Smooth muscle cell of the brain vasculature (primary cell): ENCODE data around the gene RAMAC.
"Not testable (repeated sequence)": the region's sequence is repeated elsewhere in the genome, so short reads cannot be mapped to it uniquely, and the experiment has no call there.

Source experiments
- DNase-seq: peaks from one replicate; pipeline ENCODE4 v3.0.0-alpha.2; 2012; ENCODE audit warnings: low read depth, low spot score

Gene RAMAC

DNA sequence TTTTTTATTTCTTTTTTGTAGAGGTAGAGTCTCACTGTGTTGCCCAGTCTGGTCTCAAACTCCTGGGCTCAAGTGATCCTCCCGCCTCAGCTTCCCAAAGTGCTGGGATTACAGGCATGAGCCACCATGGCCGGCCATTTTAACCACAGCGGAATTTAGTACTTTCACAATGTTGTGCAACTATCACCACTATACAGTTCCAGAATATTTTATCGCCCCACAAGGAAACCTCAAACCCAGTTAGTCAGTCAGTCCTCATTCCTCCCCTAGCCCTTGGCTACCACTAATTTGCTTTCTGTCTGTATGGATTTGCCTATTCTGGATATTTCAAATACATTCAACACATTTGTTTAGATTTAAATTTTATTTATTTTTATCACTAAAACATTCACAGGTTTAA lies 17.9 kb upstream of the RAMAC start:
- DNase-seq: no peak

- no peak for DNase-seq
Measured at GRCh38 chr15:82969353-82969752, 16.7 kb upstream of the RAMAC start.

DNA sequence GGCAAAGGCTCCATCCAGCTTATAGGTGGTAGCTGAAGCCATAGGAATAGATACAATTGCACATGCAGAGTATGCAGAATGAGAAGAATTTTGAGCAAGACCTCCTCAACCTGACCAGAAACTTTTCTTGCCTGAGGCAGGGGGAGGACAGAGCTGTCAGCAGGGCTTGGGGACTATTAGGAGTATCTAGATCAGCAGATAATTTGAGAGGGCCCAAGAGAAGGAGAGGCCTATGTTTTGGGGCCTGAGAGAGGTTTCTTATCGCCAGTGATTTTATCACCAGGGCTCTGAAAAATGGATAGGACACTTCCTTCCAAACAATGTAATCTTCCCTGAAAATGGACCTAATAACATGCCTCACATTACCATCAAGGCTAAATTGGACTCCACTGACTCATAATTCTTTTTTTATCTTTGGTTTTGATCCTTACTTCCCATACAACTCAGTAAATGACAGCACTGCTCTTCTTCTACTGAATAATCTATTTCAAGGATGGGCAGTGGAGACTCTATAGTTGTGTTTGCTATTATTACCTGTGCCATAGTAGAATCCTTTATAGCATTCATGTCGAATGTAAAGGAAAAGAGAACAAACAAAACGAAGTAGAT lies 15.8 kb upstream of the RAMAC start:
- DNase-seq: no peak

GRCh38 chr15:82970696-82971095 lies 15.3 kb upstream of the RAMAC start:
- no peak for DNase-seq

GRCh38 chr15:82971218-82971984 lies 14.6 kb upstream of the RAMAC start:
- no peak for DNase-seq

- no peak for DNase-seq
Measured at GRCh38 chr15:82972990-82973389, 13.0 kb upstream of the RAMAC start.

DNA sequence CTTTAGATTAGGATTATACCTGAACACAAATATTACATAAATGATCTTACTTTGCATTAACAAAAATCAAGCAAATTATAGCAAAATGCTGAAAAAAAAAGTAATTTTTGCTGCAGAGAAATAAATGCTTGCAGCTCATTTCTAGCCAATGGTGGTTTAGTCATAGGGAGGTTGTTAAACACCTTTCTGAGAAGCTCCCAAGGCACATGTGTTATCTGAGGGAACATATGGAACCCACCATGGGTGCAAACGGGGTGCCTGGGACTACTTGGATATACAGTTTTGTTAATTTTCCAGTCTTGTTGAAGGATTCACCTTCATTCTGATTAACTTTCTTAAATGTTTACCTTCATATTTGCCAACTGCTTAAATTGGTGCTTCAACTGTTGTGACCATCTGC lies 8.9 kb upstream of the RAMAC start:
- no peak for DNase-seq

GRCh38 chr15:82978438-82978837 lies 7.6 kb upstream of the RAMAC start:
- DNase-seq: no peak

DNA sequence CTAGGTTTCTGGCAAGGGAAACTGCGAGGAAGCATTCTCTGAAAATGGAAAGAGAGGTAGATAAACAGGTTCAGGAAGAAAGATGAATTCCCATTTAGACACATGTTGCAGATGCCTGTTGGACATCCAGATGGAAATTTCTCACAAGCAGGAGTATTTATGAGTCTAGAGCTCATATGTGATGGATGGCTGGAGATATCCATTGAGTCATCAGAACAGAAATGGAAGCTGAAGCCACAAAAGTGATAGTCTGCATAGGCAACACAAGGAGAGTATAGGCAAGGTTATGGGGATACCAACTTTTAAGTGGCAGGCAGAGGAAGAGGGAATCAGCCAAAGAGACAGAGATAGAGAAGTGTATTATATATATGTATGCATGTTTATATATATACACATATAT lies 6.3 kb upstream of the RAMAC start:
- DNase-seq: no peak

GRCh38 chr15:82980981-82981380 lies 5.0 kb upstream of the RAMAC start:
- DNase-seq: no peak

DNA sequence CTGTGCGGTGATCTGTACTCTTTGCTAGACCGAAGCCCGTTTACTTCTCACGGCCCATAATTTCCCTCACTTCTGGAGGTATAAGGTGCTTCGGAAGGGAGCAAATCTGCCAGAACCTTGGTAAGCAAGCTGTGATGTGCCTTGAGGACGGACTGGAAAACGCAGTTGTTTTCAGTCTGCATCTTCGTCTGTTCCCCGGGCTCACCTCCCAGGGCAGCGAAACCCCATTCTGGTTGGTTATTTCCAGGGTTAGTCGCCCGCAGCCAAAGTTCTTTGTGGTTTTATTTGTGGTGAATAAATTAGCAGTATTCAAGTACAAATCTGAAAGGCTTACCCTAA lies 401 bp downstream of the RAMAC start:
- no peak for DNase-seq

GRCh38 chr15:82992436-82992998 lies 6.5 kb downstream of the RAMAC start:
- no peak for DNase-seq

DNA sequence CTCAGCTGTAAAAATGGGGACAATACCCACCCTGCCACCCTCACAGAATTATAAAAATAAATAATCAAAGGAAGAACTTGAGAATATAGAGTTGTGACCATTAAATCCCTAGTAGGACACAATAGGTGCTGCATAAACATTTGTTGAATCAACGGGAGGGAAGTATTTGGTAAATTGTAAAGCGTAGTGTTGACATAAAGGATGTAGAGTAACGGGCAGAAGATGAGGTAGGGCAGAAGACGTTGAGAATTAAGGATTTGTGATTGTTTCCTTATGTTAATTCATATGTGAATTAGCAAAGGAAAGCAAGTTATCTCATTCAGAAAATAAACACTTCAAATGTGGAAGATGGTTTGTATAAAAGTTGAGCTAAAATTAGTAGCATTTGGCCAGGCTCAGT lies 7.1 kb downstream of the RAMAC start:
- no peak for DNase-seq

- no peak for DNase-seq
Measured at GRCh38 chr15:82995076-82995475, 9.1 kb downstream of the RAMAC start.

- no peak for DNase-seq
Measured at GRCh38 chr15:82995938-82996337, 9.9 kb downstream of the RAMAC start.

GRCh38 chr15:82999426-82999825 lies 13.4 kb downstream of the RAMAC start:
- no peak for DNase-seq

DNA sequence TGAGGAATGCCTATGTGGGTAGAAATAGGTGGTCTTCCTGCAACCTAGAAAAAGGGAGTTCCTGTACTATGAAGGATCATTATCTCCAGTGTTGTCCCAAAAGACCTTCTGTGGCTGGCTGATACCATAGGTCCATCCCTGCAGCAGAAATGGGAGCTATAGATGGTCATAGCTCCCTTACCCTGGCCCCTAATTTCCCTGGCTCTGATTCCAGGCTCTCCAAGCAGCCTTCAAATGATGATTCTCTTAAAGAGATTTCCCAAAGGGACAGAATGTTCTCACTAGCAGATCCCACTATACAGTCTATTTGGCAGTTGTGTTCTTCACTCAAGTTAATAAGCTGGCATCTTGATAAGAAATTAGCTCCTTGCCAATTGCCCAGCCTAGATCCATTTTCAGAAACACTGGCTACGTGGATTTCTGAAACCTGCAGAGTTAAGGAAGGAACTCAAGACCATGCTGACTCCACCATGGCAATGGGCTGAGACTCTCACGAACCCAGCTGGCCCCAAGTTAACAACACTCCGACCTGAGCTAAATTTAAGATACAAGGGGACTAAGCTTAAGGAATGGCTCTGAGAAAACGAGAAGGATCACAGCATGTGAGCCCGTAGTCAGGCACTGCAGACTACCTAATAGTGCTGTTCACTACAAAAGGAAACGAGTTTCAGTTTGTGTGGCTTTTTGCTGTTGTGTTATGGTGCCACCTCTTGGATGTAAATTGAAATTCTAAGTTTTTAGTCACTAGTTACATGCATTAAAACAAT lies 14.1 kb downstream of the RAMAC start:
- peak; percentile 32 for DNase-seq

GRCh38 chr15:83000672-83001031 lies 14.6 kb downstream of the RAMAC start:
- not testable (repeated sequence) for DNase-seq

DNA sequence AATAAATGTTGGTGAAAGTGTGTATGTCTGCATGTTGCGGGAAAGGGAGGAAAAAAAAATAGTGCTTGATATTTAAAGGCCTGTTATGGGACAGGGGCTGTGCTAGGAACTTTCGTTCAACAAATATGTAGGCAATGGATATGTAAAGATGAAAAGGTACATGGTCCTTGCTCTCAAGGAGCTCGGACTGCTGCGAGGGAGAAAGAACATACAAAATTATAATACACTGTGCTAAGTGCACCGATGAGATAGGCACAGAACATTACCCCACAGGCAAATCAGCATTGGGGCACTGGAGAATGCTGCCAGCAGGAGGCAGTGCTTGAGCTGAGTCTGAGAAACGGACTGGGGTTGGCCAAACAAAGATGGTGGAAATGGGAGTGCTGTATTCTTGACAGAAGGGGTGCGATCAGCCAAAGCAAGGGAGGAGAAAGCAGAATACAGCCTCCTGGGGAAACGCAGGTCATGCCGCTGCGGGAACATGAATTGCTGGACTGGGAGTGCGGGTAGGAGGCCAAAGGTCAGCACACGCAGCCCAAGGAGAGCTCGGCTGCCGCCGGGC lies 24.8 kb downstream of the RAMAC start:
- peak; percentile 39 for DNase-seq

DNA sequence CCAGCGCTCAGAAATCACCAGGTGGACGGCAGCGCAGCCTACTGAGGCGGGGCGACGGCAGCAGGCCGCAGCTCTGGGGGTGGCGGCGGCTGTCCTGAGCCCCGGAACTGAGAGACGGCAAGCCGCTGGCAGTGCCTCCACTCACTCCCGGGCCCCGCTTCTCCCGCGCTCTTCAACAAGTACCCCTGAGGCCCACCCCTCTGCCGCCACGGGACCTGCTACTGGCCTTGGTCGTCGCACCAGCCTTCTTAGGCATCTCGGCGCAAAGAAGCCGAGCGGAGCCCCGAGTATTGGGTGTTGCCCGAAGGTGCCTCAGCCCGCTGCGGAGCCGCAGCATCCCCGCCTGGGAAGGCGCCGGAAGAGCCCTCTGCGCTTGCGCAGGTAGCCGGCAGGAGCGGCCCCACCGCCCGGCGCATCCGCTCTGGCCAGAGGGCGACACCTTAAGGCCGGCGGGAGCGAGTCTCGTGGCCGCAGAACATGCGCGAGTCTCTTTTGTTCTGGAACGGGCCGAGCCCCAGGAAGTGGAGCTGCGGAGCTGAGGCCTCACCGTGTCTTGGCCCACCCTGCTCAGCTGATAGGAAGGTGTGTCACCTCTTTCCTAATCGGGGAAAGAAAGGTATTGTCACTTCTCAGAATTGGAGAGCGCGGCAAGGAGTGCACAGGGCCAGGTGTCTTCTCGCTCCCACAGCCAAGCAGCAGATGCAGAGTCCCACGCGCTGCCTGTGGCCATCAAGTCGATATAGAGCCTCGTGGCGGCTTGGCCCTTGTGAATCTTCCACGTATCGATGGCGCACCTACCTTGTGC lies 25.5 kb downstream of the RAMAC start, which contains the start of gene C15orf40:
TSS of gene C15orf40 (minus strand) at position 369 of the 805 bp plus-strand sequence. CDS start at position 337, 32 bp downstream.
- peak; percentile 69 for DNase-seq

- no peak for DNase-seq
Measured at GRCh38 chr15:83012076-83012426, 26.0 kb downstream of the RAMAC start.
